SK-N-SH (cell line): ENCODE results near the gene KCNG4. TPM values are rescaled to one million over a fixed set of nuclear protein-coding genes. Genes with fewer than 3 reads are reported as not detected.

Experiments
- CTCF ChIA-PET: fragments of 300-600, 350-600 bp; formaldehyde crosslinking; extraction: SDS; loops from one replicate; lab custom pipeline; 2021; lab: Yijun Ruan, JAX
- POLR2A ChIA-PET: fragments of 350-600 bp; sonication (Branson Sonifier 250); formaldehyde crosslinking; extraction: SDS; loops from one replicate; lab custom pipeline; 2020; ENCODE audit warnings: antibody characterized with exemption, inconsistent platforms; lab: Yijun Ruan, JAX
- DNase-seq: peaks from one replicate; pipeline ENCODE4 v3.0.0; 2012
- H2AFZ ChIP-seq: fragments of 200-600 bp; sonication (generic); 2 replicates; pipeline ENCODE4 v1.8.1; 2016; ENCODE audit warnings: antibody characterized with exemption, mild to moderate bottlenecking, low read depth
- H3F3A ChIP-seq: fragments of 200-600 bp; sonication (generic); replicated peaks from 2 replicates; pipeline ENCODE3; 2016; ENCODE audit warnings: antibody characterized with exemption, mild to moderate bottlenecking; ENCODE audit not compliant: insufficient read depth
- H3K27ac ChIP-seq, 2 experiments: fragments of 200-500 bp in 1 of 2; fragments of 200-600 bp in 1 of 2; sonication (Bioruptor generic) in 1 of 2; sonication (generic), shearing (Covaris generic) in 1 of 2; 2 replicates each; pipeline versions ENCODE4 v1.5.1 to v1.6.1; 2014 to 2016; ENCODE audit warnings: low read depth in 2 of 2, inconsistent platforms in 1 of 2, low read length in 1 of 2, mild to moderate bottlenecking in 1 of 2, mixed read lengths in 1 of 2
- H3K27me3 ChIP-seq: fragments of 200-600 bp; sonication (generic), shearing (Covaris generic); 2 replicates; pipeline ENCODE4 v1.6.1; 2016; ENCODE audit warnings: mixed run types; ENCODE audit not compliant: insufficient read depth
- H3K36me3 ChIP-seq, 2 experiments: fragments of 200-500 bp in 1 of 2; fragments of 200-600 bp in 1 of 2; sonication (Bioruptor generic) in 1 of 2; sonication (generic) in 1 of 2; replicated peaks in 1 of 2; 2 replicates each; pipeline versions ENCODE3 to v1.5.1; 2014 to 2016; ENCODE audit warnings: low read length in 1 of 2, mild to moderate bottlenecking in 1 of 2; ENCODE audit not compliant: insufficient read depth in 2 of 2, control insufficient read depth in 1 of 2
- H3K4me1 ChIP-seq, 2 experiments: fragments of 200-500 bp in 1 of 2; fragments of 200-600 bp in 1 of 2; sonication (Bioruptor generic) in 1 of 2; sonication (generic), shearing (Covaris generic) in 1 of 2; 2 replicates each; pipeline versions ENCODE4 v1.5.1 to v1.6.1; 2014 to 2016; ENCODE audit warnings: low read depth in 1 of 2, low read length in 1 of 2, mixed run types in 1 of 2; ENCODE audit not compliant: insufficient read depth in 2 of 2, control insufficient read depth in 1 of 2
- H3K4me2 ChIP-seq: fragments of 200-600 bp; sonication (generic), shearing (Covaris generic); 2 replicates; pipeline ENCODE4 v1.6.1; 2017; ENCODE audit warnings: mixed run types
- H3K4me3 ChIP-seq, 2 experiments: fragments of 200-500 bp in 1 of 2; fragments of 200-600 bp in 1 of 2; sonication (Bioruptor generic) in 1 of 2; sonication (generic), shearing (Covaris generic) in 1 of 2; 2 replicates each; pipeline versions ENCODE4 v1.5.1 to v1.8.1; 2014 to 2016; ENCODE audit warnings: low read depth in 2 of 2, inconsistent platforms in 1 of 2, low read length in 1 of 2, mild to moderate bottlenecking in 1 of 2, mixed read lengths in 1 of 2, moderate library complexity in 1 of 2
- H3K79me2 ChIP-seq: fragments of 200-600 bp; sonication (generic); 2 replicates; pipeline ENCODE4 v1.8.1; 2017; ENCODE audit warnings: mild to moderate bottlenecking; ENCODE audit not compliant: insufficient read depth
- H3K9ac ChIP-seq: fragments of 200-600 bp; sonication (generic); 2 replicates; pipeline ENCODE4 v1.6.1; 2017; ENCODE audit warnings: mixed run types
- H3K9me2 ChIP-seq: fragments of 200-600 bp; sonication (generic); 2 replicates; pipeline ENCODE4 v1.6.1; 2017; ENCODE audit warnings: mixed run types
- H3K9me3 ChIP-seq: fragments of 200-600 bp; sonication (generic); 2 replicates; pipeline ENCODE4 v1.6.1; 2017; ENCODE audit warnings: mixed run types, mild to moderate bottlenecking, moderate library complexity
- H4K20me1 ChIP-seq: fragments of 200-600 bp; sonication (generic); 2 replicates; pipeline ENCODE4 v1.6.1; 2017; ENCODE audit warnings: mild to moderate bottlenecking, mixed run types; ENCODE audit not compliant: insufficient read depth
- CTCF ChIP-seq: fragments of 200-600 bp; sonication (generic); IDR thresholded peaks from 2 replicates; pipeline ENCODE4 v1.6.1; 2017; ENCODE audit warnings: antibody characterized with exemption, mild to moderate bottlenecking, moderate library complexity
- FOXJ3 ChIP-seq: sonication (generic); formaldehyde crosslinking; IDR thresholded peaks from 2 replicates; pipeline ENCODE4 v1.5.1; 2020; ENCODE audit warnings: mild to moderate bottlenecking, missing genetic modification reagents
- MXI1 ChIP-seq: IDR thresholded peaks from 2 replicates; pipeline ENCODE4 v1.6.1; 2012; ENCODE audit warnings: mild to moderate bottlenecking, low read depth, low read length, improper control_type of control experiment
- NFIC ChIP-seq: IDR thresholded peaks from 2 replicates; pipeline ENCODE4 v1.4.0; 2012; ENCODE audit warnings: borderline replicate concordance
- PBX3 ChIP-seq: IDR thresholded peaks from 2 replicates; pipeline ENCODE4; 2012
- POLR2AphosphoS5 ChIP-seq: IDR thresholded peaks from 2 replicates; pipeline ENCODE4 v1.6.1; 2012; ENCODE audit warnings: low read depth, low read length
- RFX5 ChIP-seq: IDR thresholded peaks from 2 replicates; pipeline ENCODE4 v1.6.1; 2012; ENCODE audit warnings: mild to moderate bottlenecking, improper control_type of control experiment, low read length
- SIN3A ChIP-seq: IDR thresholded peaks from 2 replicates; pipeline ENCODE4 v1.6.1; 2012; ENCODE audit warnings: low read depth, mild to moderate bottlenecking, low read length, moderate library complexity, borderline replicate concordance
- TCF12 ChIP-seq: IDR thresholded peaks from 2 replicates; pipeline ENCODE4 v1.4.0; 2012
- WGBS: methylation state at CpG from one replicate; pipeline ENCODE4 v1.1.6; 2017; ENCODE audit warnings: low lambda C conversion rate; 5-methylcytosine and 5-hydroxymethylcytosine counted together
- polyA plus RNA-seq, 3 experiments: library from polyadenylated mRNA; depleted of rRNA; stranded (reverse); fragments of >200 nt; gene quantifications; 2 replicates each; pipeline ENCODE4 v1.2.3, GENCODE V29; 2012
- TF ChIP-seq, protein P1 (sequence below): fragments of 150-350 bp; IDR thresholded peaks from 2 replicates; pipeline ENCODE4 v1.6.1; 2017; ENCODE audit warnings: antibody characterized with exemption, low read length, low read depth, borderline replicate concordance
- TF ChIP-seq, protein P2 (sequence below): IDR thresholded peaks from 2 replicates; pipeline ENCODE4 v1.4.0; 2012; ENCODE audit warnings: low read depth, borderline replicate concordance
- TF ChIP-seq, protein P3 (sequence below): IDR thresholded peaks from 2 replicates; pipeline ENCODE4 v1.6.1; 2012; ENCODE audit warnings: mild to moderate bottlenecking, low read depth, low read length, moderate library complexity

The KCNG4 gene
- polyA plus RNA-seq, 1 of the 3 experiments (the other 2 are of a cell fraction) = not detected

GRCh38 chr16:84182104-84182503 is 57.7 kb downstream of the KCNG4 start:
- H3K4me1 ChIP-seq = peaks cover 0 to 11% of the 10 kb centered on the region in 2 experiments; a peak in 1 of 4 replicates
- H3K4me2 ChIP-seq = no peak overlapping the region
- no peaks in the 10 kb centered on the region for H3K9me3 ChIP-seq
- H3K4me3 ChIP-seq = no peak overlapping the region
- TF ChIP-seq NFIC (no peak), MXI1 (no peak), RFX5 (no peak), FOXJ3 (CRISPR knock-in tag) (no peak), SIN3A (no peak), PBX3 (no peak), CTCF (no peak), POLR2AphosphoS5 (no peak), TCF12 (no peak)
- TF ChIP-seq, protein P1, sequence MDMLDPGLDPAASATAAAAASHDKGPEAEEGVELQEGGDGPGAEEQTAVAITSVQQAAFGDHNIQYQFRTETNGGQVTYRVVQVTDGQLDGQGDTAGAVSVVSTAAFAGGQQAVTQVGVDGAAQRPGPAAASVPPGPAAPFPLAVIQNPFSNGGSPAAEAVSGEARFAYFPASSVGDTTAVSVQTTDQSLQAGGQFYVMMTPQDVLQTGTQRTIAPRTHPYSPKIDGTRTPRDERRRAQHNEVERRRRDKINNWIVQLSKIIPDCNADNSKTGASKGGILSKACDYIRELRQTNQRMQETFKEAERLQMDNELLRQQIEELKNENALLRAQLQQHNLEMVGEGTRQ = no peak
- TF ChIP-seq, protein P2, sequence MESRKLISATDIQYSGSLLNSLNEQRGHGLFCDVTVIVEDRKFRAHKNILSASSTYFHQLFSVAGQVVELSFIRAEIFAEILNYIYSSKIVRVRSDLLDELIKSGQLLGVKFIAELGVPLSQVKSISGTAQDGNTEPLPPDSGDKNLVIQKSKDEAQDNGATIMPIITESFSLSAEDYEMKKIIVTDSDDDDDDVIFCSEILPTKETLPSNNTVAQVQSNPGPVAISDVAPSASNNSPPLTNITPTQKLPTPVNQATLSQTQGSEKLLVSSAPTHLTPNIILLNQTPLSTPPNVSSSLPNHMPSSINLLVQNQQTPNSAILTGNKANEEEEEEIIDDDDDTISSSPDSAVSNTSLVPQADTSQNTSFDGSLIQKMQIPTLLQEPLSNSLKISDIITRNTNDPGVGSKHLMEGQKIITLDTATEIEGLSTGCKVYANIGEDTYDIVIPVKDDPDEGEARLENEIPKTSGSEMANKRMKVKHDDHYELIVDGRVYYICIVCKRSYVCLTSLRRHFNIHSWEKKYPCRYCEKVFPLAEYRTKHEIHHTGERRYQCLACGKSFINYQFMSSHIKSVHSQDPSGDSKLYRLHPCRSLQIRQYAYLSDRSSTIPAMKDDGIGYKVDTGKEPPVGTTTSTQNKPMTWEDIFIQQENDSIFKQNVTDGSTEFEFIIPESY = no peak
- TF ChIP-seq, protein P3, sequence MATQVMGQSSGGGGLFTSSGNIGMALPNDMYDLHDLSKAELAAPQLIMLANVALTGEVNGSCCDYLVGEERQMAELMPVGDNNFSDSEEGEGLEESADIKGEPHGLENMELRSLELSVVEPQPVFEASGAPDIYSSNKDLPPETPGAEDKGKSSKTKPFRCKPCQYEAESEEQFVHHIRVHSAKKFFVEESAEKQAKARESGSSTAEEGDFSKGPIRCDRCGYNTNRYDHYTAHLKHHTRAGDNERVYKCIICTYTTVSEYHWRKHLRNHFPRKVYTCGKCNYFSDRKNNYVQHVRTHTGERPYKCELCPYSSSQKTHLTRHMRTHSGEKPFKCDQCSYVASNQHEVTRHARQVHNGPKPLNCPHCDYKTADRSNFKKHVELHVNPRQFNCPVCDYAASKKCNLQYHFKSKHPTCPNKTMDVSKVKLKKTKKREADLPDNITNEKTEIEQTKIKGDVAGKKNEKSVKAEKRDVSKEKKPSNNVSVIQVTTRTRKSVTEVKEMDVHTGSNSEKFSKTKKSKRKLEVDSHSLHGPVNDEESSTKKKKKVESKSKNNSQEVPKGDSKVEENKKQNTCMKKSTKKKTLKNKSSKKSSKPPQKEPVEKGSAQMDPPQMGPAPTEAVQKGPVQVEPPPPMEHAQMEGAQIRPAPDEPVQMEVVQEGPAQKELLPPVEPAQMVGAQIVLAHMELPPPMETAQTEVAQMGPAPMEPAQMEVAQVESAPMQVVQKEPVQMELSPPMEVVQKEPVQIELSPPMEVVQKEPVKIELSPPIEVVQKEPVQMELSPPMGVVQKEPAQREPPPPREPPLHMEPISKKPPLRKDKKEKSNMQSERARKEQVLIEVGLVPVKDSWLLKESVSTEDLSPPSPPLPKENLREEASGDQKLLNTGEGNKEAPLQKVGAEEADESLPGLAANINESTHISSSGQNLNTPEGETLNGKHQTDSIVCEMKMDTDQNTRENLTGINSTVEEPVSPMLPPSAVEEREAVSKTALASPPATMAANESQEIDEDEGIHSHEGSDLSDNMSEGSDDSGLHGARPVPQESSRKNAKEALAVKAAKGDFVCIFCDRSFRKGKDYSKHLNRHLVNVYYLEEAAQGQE = no peak
- no peaks in the 10 kb centered on the region for H3F3A ChIP-seq
- no peaks in the 10 kb centered on the region for H3K27me3 ChIP-seq
- H3K27ac ChIP-seq = no peak overlapping the region
- H3K9ac ChIP-seq = no peak overlapping the region
- ChIA-PET CTCF (interaction anchor here (1.0 to 1.2 kb wide), 2 partner anchors 98 to 116 kb away, joined by 3 to 6 read pairs; no protein-coding TSS in a partner anchor), POLR2A (no interaction called here)
- no peak overlapping the region for H2AFZ ChIP-seq
- H3K79me2 ChIP-seq = peaks cover 33% of the 10 kb centered on the region
- DNase-seq = no peak
- 95% methylated on average over 9 of the region's 18 CpGs for WGBS
- H4K20me1 ChIP-seq = 0 out of 2 replicates have a peak, but pooled peaks cover 5% of the 10 kb centered on the region
- H3K36me3 ChIP-seq = peaks cover 0 to 65% of the 10 kb centered on the region in 2 experiments
- H3K9me2 ChIP-seq = no peaks in the 10 kb centered on the region
